ENCODE data around the gene EAF1. TPM values are rescaled to one million over a fixed set of nuclear protein-coding genes. Genes with fewer than 3 reads are reported as not detected.

The EAF1 gene
- total and polyA plus RNA-seq, 4 experiments from 2014 or later, result 8.9 to 19.7 (median 16.3) TPM

DNA sequence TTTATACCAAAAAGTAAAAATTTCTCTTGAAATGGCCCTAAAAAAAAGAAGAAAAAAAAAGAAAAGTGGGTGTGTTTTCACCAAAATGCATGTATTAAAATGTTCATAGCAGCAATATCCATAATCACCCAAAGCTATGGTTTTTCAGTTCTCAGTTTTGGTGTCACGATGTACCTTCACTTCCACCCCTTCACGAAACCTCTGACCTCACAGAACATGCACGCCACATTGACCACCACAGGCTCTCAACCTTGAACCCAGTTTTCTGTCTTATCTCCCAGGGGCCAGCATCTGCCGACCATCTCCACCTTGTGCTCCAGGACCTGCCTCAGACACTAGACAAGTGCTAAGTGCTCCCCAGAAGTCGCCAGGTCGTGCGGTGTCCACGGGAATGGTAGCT is 63.7 kb downstream of the EAF1 start:
- Mint-ChIP-seq H3K9me3 (no peaks in the 10 kb centered on the region), H3K27me3 (no peaks in the 10 kb centered on the region), H3K4me3 (no peak overlapping the region), H3K4me1 (peaks cover 4 to 22% (median 8%) of the 10 kb centered on the region in 4 donors), H3K27ac (no peak overlapping the region), H3K36me3 (peaks cover 7 to 16% of the 10 kb centered on the region in 2 donors)
- no peaks in the 10 kb centered on the region for H3K36me3 ChIP-seq (ENCODE audit: insufficient read depth, low read length)
- no peaks in the 10 kb centered on the region for H3K9me3 ChIP-seq (ENCODE audit: control insufficient read depth in 1 of 2, low read length in 2 of 2)
- H3K27ac ChIP-seq (ENCODE audit: low read depth, low read length), result no peak overlapping the region
- H3K27me3 ChIP-seq (ENCODE audit: insufficient read depth, low read length), result no peaks in the 10 kb centered on the region
- no peak for DNase-seq
- H3K4me1 ChIP-seq (ENCODE audit: insufficient read depth, low read length), result no peaks in the 10 kb centered on the region
- CTCF ChIA-PET (ENCODE audit: partially characterized antibody), result no interaction called here
- POLR2A ChIA-PET (ENCODE audit: partially characterized antibody), result no interaction called here
- intact Hi-C loops (cut with micrococcal nuclease), result no loop called here
- H3K4me3 ChIP-seq (ENCODE audit: low read length in 2 of 2), result no peak overlapping the region

Other genes starting within 250 kb of the EAF1 start
- 100 to 1,000 TPM in 1 of 2 experiments, 10 to 100 TPM in 1; 95.5 to 103 TPM for gene CAPN7, start 221.4 kb upstream of the EAF1 start, total RNA-seq
- gene CAPN7, start 221.4 kb upstream of the EAF1 start, polyA plus RNA-seq, result 10 to 100 TPM; 18.9 to 23.7 TPM
- 10 to 100 TPM; 55.8 to 56.9 TPM for gene SH3BP5, start 95.0 kb upstream of the EAF1 start, total RNA-seq
- 100 to 1,000 TPM in 1 of 2 donors, 10 to 100 TPM in 1; 48.2 to 118 TPM for gene SH3BP5, start 95.0 kb upstream of the EAF1 start, polyA plus RNA-seq
- 10 to 100 TPM; 17.3 to 17.4 TPM for gene METTL6, start 54 bp upstream of the EAF1 start, total RNA-seq
- gene METTL6, start 54 bp upstream of the EAF1 start, polyA plus RNA-seq, result 10 to 100 TPM; 12.2 to 18.3 TPM
- gene COLQ, start 94.1 kb downstream of the EAF1 start, total RNA-seq, result 1 to 10 TPM; 6.1 to 6.3 TPM
- gene COLQ, start 94.1 kb downstream of the EAF1 start, polyA plus RNA-seq, result 1 to 10 TPM; 2.8 to 9.7 TPM
- gene HACL1, start 174.0 kb downstream of the EAF1 start, total RNA-seq, result 10 to 100 TPM; 37.6 to 44.4 TPM
- gene HACL1, start 174.0 kb downstream of the EAF1 start, polyA plus RNA-seq, result 10 to 100 TPM; 36.8 to 43.6 TPM
- gene BTD, start 174.1 kb downstream of the EAF1 start, total RNA-seq, result 10 to 100 TPM; 23.5 to 27.4 TPM
- gene BTD, start 174.1 kb downstream of the EAF1 start, polyA plus RNA-seq, result 10 to 100 TPM; 23.4 to 40.5 TPM